Large intestine (tissue), 3 donors: ENCODE results near the gene CMKLR1. TPM values are rescaled to one million over a fixed set of nuclear protein-coding genes. Genes with fewer than 3 reads are reported as not detected.

Source experiments
- DNase-seq, 2 donors: peaks; one replicate each; pipeline versions ENCODE4 v3.0.0 to v3.0.0-alpha.2; 2013
- H3K27ac ChIP-seq: one replicate; pipeline ENCODE4 v1.5.1; 2013; ENCODE audit warnings: low read length
- H3K27me3 ChIP-seq: 2 replicates; pipeline ENCODE4 v1.6.1; 2013; ENCODE audit warnings: low read length; ENCODE audit not compliant: control insufficient read depth, insufficient read depth
- H3K36me3 ChIP-seq: 2 replicates; pipeline ENCODE4 v1.6.1; 2013; ENCODE audit warnings: low read length; ENCODE audit not compliant: control insufficient read depth, insufficient read depth
- H3K4me1 ChIP-seq: one replicate; pipeline ENCODE4 v1.6.1; 2013; ENCODE audit warnings: low read length; ENCODE audit not compliant: control insufficient read depth, insufficient read depth
- H3K4me3 ChIP-seq: one replicate; pipeline ENCODE4 v1.5.1; 2013; ENCODE audit warnings: low read length
- H3K9me3 ChIP-seq: one replicate; pipeline ENCODE4 v1.6.1; 2013; ENCODE audit warnings: mild to moderate bottlenecking, low read depth, low read length, moderate library complexity; ENCODE audit not compliant: control insufficient read depth
- WGBS: methylation state at CpG from one replicate; pipeline ENCODE4 v1.1.5; 2013; ENCODE audit warnings: low lambda C conversion rate; ENCODE audit not compliant: insufficient coverage; 5-methylcytosine and 5-hydroxymethylcytosine counted together
- polyA plus RNA-seq: library from polyadenylated mRNA; unstranded; fragments of 120-200 nt; gene quantifications from one replicate; pipeline ENCODE4 v1.2.1, GENCODE V29; 2013

Gene CMKLR1
- polyA plus RNA-seq, 1 donor: 3.4 TPM

DNA sequence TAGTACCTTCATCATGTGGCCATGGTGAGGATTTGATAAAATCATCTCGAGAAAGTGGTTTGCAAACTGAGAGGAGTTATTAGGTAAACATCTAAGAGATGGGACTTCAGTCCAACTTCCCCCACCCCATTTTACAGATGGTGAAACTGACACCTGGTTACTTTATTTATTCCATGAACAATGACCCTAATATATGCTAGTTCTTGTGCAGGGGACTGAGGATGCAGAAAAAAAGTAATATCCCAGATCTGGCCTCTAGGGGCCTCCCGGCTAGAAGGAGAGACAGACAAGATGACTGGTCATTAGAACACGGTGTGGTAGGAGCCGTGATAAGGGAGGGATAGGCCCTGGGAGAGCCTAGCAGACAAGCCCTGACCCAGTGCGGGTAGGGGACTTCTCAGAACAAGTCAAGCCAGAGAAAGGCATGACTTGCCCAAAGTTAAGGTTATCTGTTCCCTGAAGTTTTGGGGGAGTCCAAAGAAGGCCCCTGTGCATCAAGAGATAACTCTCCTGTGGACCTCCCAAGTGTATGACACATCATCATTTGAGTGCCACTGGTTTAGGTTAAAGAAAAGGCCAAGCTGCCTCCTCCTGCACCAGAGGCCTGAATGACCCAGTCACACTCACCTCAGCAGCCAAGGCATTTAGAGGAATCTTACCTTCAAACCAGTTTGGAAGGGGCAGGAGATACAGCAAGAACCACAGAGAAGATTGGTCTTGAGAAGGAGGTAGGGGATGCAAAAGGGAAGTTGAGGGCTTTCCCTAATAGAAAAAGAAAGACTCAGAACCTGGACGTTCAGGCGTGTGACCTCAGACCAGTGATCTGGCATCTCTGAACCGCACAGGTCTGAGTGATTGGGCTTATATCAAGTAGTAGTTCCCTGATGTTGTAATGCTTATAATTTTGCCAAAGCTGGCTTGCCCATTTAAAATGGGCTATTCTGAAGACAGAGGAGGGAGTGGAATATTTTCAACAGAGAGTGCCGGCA, 1.6 kb downstream of the CMKLR1 start:
- H3K4me3 ChIP-seq: no peak overlapping the region
- H3K27ac ChIP-seq: no peak overlapping the region
- H3K27me3 ChIP-seq: peaks cover 26% of the 10 kb centered on the region
- no peaks in the 10 kb centered on the region for H3K36me3 ChIP-seq
- DNase-seq: no peak
- no peaks in the 10 kb centered on the region for H3K4me1 ChIP-seq
- 100% methylated on average over 2 of the region's 9 CpGs for WGBS
- H3K9me3 ChIP-seq: no peaks in the 10 kb centered on the region

GRCh38 chr12:108335349-108336119, 3.6 kb downstream of the CMKLR1 start:
- Histone ChIP-seq H3K4me3 (no peak overlapping the region), H3K36me3 (no peaks in the 10 kb centered on the region), H3K4me1 (no peaks in the 10 kb centered on the region), H3K27me3 (peaks cover 25% of the 10 kb centered on the region), H3K27ac (no peak overlapping the region), H3K9me3 (no peaks in the 10 kb centered on the region)
- 83% methylated on average over 2 of the region's 4 CpGs for WGBS
- no peak for DNase-seq

DNA sequence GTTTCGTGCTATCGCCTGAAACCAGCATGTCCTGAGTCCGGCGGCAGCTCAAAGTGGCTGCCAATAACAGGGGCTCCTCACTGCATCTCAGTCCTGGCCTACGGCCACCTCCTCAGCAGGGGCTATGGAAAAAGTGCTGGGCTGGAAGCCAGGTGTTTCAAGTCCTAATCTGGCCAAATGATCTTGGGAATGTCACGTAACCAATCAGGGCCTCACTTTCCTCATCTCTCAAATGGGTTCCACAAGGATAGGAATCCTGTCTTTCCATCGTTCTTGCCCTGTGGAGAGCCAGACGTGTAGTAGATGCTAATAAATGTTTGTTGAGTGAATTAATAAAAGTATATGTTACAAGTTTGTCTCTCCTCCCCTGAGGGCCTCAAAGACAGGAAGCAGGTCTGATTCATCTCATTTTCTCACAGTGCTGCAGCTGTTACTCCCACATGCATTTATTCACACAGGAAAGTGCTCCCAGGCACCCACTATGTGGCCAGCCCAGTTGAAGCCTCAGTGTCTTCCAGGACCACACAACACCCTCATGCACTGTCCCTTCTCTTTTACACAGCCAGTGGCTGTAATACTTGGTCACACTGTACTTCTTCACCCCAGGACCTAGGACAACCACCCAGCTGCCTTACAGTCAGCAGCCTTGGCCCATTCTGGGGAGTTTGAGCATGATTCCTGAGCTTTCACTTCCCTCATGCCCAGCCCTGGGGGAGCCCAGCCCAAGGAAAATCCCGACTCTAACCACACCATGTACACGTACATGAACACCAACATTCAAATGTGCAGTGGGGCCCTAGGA, 5.0 kb downstream of the CMKLR1 start:
- no CpG with 5 or more reads among the region's 10 CpGs for WGBS
- Histone ChIP-seq H3K27ac (no peak overlapping the region), H3K9me3 (no peaks in the 10 kb centered on the region), H3K4me3 (no peak overlapping the region), H3K27me3 (peaks cover 11% of the 10 kb centered on the region), H3K4me1 (no peaks in the 10 kb centered on the region), H3K36me3 (no peaks in the 10 kb centered on the region)
- no peak for DNase-seq

- no CpG with 5 or more reads among the region's 3 CpGs for WGBS
- no peak overlapping the region for H3K4me3 ChIP-seq
- H3K36me3 ChIP-seq: no peaks in the 10 kb centered on the region
- no peaks in the 10 kb centered on the region for H3K9me3 ChIP-seq
- H3K27me3 ChIP-seq: peaks cover 5% of the 10 kb centered on the region
- DNase-seq: no peak
- no peaks in the 10 kb centered on the region for H3K4me1 ChIP-seq
- H3K27ac ChIP-seq: no peak overlapping the region
Observed at GRCh38 chr12:108332791-108333382, 6.2 kb downstream of the CMKLR1 start.

- no peak overlapping the region for H3K27ac ChIP-seq
- no CpG with 5 or more reads among the region's 7 CpGs for WGBS
Observed at GRCh38 chr12:108328420-108328819, 10.7 kb downstream of the CMKLR1 start.

DNA sequence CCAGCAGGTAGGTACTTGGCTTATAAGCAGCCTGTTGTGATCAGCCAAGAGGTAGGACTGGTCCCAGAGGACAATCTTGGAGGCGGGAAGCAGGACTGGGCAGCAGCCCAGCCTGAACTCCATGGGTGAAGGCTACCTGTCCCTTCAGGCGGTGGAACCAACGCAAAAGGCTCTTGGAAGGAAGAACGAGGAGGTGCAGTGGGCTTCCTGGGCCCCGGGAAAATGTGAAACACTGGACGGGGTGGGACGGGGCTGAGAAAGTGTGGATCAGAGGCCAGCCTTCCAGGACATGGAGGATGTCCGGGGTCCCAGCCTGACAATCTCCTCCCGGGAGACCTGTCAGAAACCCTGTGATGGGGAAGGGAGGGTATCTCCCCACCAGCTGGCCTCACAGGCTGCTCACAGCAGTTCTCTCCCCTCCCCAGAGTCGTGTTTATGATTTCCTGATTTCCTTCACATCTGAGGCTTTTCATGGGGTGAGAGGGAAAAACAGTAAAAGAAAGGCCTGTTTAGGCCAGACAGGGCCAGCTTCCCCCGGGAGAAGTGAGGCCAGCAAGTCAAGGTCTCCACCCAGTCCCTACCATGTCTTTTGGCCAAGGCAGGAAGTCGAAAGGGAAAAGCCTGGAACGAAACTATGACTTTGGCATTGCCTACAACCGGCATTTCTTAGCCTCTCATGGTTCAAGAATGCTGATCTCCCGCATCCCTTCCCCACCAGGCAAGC, 11.3 kb downstream of the CMKLR1 start:
- Histone ChIP-seq H3K9me3 (no peaks in the 10 kb centered on the region), H3K4me3 (no peak overlapping the region), H3K4me1 (no peaks in the 10 kb centered on the region), H3K36me3 (no peaks in the 10 kb centered on the region), H3K27me3 (peaks cover 2% of the 10 kb centered on the region), H3K27ac (no peak overlapping the region)
- WGBS: 50% methylated on average over 2 of the region's 15 CpGs
- no peak for DNase-seq

More at GRCh38 chr12:108328420-108328819, 10.7 kb downstream of the CMKLR1 start:
- H3K4me1 ChIP-seq: no peaks in the 10 kb centered on the region
- peaks cover 2% of the 10 kb centered on the region for H3K27me3 ChIP-seq
- no peaks in the 10 kb centered on the region for H3K9me3 ChIP-seq
- no peaks in the 10 kb centered on the region for H3K36me3 ChIP-seq
- H3K4me3 ChIP-seq: no peak overlapping the region
- DNase-seq: no peak

- Histone ChIP-seq H3K36me3 (no peaks in the 10 kb centered on the region), H3K4me3 (no peak overlapping the region), H3K9me3 (no peaks in the 10 kb centered on the region), H3K27ac (no peak overlapping the region), H3K27me3 (peaks cover 2% of the 10 kb centered on the region), H3K4me1 (no peaks in the 10 kb centered on the region)
- DNase-seq: no peak
- no CpG with 5 or more reads among the region's 2 CpGs for WGBS
Observed at GRCh38 chr12:108326254-108326750, 12.8 kb downstream of the CMKLR1 start.

- H3K27ac ChIP-seq: no peak overlapping the region
- no peak overlapping the region for H3K4me3 ChIP-seq
- no peaks in the 10 kb centered on the region for H3K9me3 ChIP-seq
- H3K27me3 ChIP-seq: peaks cover 6% of the 10 kb centered on the region
- WGBS: no CpG with 5 or more reads among the region's 3 CpGs
- DNase-seq: no peak
- H3K4me1 ChIP-seq: no peaks in the 10 kb centered on the region
- H3K36me3 ChIP-seq: no peaks in the 10 kb centered on the region
Observed at GRCh38 chr12:108325549-108325948, 13.6 kb downstream of the CMKLR1 start.

- WGBS: no CpG with 5 or more reads among the region's 5 CpGs
- no peak overlapping the region for H3K4me3 ChIP-seq
- peaks cover 6% of the 10 kb centered on the region for H3K27me3 ChIP-seq
- no peak overlapping the region for H3K27ac ChIP-seq
- DNase-seq: no peak
- H3K4me1 ChIP-seq: no peaks in the 10 kb centered on the region
- no peaks in the 10 kb centered on the region for H3K36me3 ChIP-seq
- H3K9me3 ChIP-seq: no peaks in the 10 kb centered on the region
Observed at GRCh38 chr12:108325018-108325358, 14.1 kb downstream of the CMKLR1 start.
